ENCODE results near the gene PAQR8.

- TF ChIP-seq CTCF (conservative IDR thresholded peaks at IDR 0.05) (no peak), EZH2 (IDR thresholded peaks at IDR 0.05; ENCODE audit: low read depth) (no peak)
Observed at GRCh38 chr6:52418606-52419005, 56.7 kb downstream of the PAQR8 start.

Data from PC-9 (cell line).